ENCODE data around the gene SLC11A2.
A peak's percentile ranks its signal among the peaks of the same experiment; 100 is the strongest.

Gene SLC11A2

DNA sequence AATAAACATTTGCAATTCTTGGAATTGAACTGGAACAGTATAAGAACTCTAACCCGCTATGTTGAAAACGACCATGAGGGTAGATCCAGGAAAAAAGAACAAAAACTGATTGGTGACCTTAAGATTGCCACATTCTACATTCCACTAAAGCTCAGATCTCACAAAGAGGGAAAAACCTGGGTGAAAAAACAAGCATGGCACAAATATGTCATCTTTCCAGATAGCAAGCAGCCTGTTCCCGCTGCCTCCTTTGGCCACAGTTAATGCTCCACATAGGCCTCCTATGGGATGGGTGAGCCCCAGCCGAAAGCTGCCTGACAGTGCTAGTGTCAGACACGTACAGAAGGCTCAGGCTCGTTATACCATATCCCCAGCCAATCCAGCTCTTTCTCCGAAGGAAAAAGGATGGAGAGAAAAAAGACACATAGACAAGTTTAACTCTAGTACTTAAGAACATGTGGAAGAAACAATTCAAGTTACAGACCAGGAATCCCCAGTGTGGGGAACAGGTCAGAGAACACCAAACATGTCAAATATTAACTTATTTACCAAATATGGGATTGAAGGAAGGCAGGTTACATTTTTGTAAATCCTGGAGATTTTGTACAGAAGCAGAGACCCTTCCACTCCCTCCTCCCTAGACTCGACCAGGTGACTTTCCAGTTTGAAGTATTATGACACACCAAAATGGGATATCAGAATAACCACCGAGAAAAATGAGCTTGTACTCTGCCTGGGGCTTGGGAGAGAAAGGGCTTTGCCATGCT lies 36.6 kb upstream of the SLC11A2 start:
- POLR2A ChIA-PET: no interaction called here
- Histone ChIP-seq H3K9me3 (ENCODE audit: control extremely low read depth in 1 of 5, control insufficient read depth in 4 of 5, insufficient read depth in 2 of 5, low read depth in 1 of 5, low read length in 4 of 5) (no peaks in the 10 kb centered on the region), H3K36me3 (ENCODE audit: control insufficient read depth in 4 of 4, insufficient read depth in 4 of 4, low read length in 3 of 4) (peaks cover 28 to 88% (median 61%) of the 10 kb centered on the region in 4 experiments), H3K27ac (ENCODE audit: insufficient read depth in 1 of 2, low read depth in 1 of 2, low read length in 2 of 2, poor library complexity in 1 of 2, severe bottlenecking in 2 of 2) (no peak overlapping the region), H3K27me3 (replicated peaks in 2 of 5; ENCODE audit: control insufficient read depth in 4 of 5, insufficient read depth in 5 of 5, low read length in 4 of 5) (no peaks in the 10 kb centered on the region), H3K4me3 (ENCODE audit: control insufficient read depth in 1 of 7, extremely low read depth in 1 of 7, insufficient read depth in 4 of 7, low read depth in 2 of 7, low read length in 6 of 7) (no peak overlapping the region), H3K4me1 (ENCODE audit: control extremely low read depth in 1 of 4, control insufficient read depth in 4 of 4, insufficient read depth in 4 of 4, low read length in 3 of 4) (no peaks in the 10 kb centered on the region)
- WGBS (ENCODE audit: insufficient coverage): 93% methylated on average over 3 of the region's 9 CpGs
- DNase-seq: no peak
- CTCF ChIA-PET: interaction anchor here (0.9 to 1.0 kb wide), 2 partner anchors 14 to 46 kb away, joined by 3 read pairs; no protein-coding TSS in a partner anchor

DNA sequence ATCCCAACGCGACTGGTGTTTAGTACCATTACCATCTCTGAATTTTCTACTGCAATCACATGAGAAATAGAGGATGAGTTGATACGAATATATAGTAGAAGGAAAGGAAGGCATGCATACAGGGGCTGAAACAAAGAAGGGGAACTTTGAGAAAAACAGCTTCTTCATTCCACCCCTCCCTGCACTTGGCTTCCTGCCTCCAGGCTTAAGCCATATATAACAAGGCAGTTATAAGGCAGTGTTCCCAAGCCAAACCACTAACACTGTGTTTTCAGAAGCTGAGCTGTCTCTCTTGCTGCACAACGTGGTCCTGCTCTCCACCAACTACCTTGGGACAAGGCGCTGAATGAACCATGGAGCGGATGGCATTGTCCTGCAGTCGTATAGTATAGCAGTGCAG lies 32.9 kb upstream of the SLC11A2 start:
- H3K36me3 ChIP-seq (ENCODE audit: control insufficient read depth in 4 of 4, insufficient read depth in 4 of 4, low read length in 3 of 4): peaks cover 25 to 84% (median 53%) of the 10 kb centered on the region in 4 experiments
- no peak for DNase-seq
- WGBS (ENCODE audit: insufficient coverage): 91% methylated on average over 4 of the region's 7 CpGs
- POLR2A ChIA-PET: no interaction called here
- no peak overlapping the region for H3K4me3 ChIP-seq (ENCODE audit: control insufficient read depth in 1 of 7, extremely low read depth in 1 of 7, insufficient read depth in 4 of 7, low read depth in 2 of 7, low read length in 6 of 7)
- CTCF ChIA-PET: no interaction called here
- H3K4me1 ChIP-seq (ENCODE audit: control extremely low read depth in 1 of 4, control insufficient read depth in 4 of 4, insufficient read depth in 4 of 4, low read length in 3 of 4): no peaks in the 10 kb centered on the region
- no peaks in the 10 kb centered on the region for H3K27me3 ChIP-seq (replicated peaks in 2 of 5; ENCODE audit: control insufficient read depth in 4 of 5, insufficient read depth in 5 of 5, low read length in 4 of 5)
- no peak overlapping the region for H3K27ac ChIP-seq (ENCODE audit: insufficient read depth in 1 of 2, low read depth in 1 of 2, low read length in 2 of 2, poor library complexity in 1 of 2, severe bottlenecking in 2 of 2)
- no peaks in the 10 kb centered on the region for H3K9me3 ChIP-seq (ENCODE audit: control extremely low read depth in 1 of 5, control insufficient read depth in 4 of 5, insufficient read depth in 2 of 5, low read depth in 1 of 5, low read length in 4 of 5)

DNA sequence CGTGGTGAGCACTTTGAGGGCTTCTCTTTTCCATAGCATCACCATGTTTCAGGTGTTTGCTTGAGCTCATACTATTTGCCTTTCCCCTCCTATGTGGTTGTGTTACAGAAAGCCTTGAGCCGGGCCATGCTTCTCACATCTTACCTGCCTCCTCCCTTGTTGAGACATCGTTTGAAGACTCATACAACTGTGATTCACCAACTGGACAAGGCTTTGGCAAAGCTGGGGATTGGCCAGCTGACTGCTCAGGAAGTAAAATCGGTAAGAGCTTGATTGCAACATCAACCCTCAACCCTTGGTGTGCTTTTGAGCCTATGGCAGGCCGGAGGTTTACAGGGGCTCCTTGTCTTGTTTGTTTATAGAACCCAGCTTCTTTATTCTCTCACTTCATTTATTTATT lies 30.1 kb upstream of the SLC11A2 start:
- no peaks in the 10 kb centered on the region for H3K9me3 ChIP-seq (ENCODE audit: control extremely low read depth in 1 of 5, control insufficient read depth in 4 of 5, insufficient read depth in 2 of 5, low read depth in 1 of 5, low read length in 4 of 5)
- POLR2A ChIA-PET: no interaction called here
- CTCF ChIA-PET: interaction anchor here (1.4 kb wide), 1 partner anchor 54 kb away, joined by 4 read pairs; no protein-coding TSS in a partner anchor
- no peak for DNase-seq
- H3K4me1 ChIP-seq (ENCODE audit: control extremely low read depth in 1 of 4, control insufficient read depth in 4 of 4, insufficient read depth in 4 of 4, low read length in 3 of 4): peaks cover 0 to 2% (median 0%) of the 10 kb centered on the region in 4 experiments
- no peak overlapping the region for H3K4me3 ChIP-seq (ENCODE audit: control insufficient read depth in 1 of 7, extremely low read depth in 1 of 7, insufficient read depth in 4 of 7, low read depth in 2 of 7, low read length in 6 of 7)
- H3K27ac ChIP-seq (ENCODE audit: insufficient read depth in 1 of 2, low read depth in 1 of 2, low read length in 2 of 2, poor library complexity in 1 of 2, severe bottlenecking in 2 of 2): no peak overlapping the region
- H3K27me3 ChIP-seq (replicated peaks in 2 of 5; ENCODE audit: control insufficient read depth in 4 of 5, insufficient read depth in 5 of 5, low read length in 4 of 5): no peaks in the 10 kb centered on the region
- 92% methylated on average over 4 of the region's 5 CpGs for WGBS (ENCODE audit: insufficient coverage)
- H3K36me3 ChIP-seq (ENCODE audit: control insufficient read depth in 4 of 4, insufficient read depth in 4 of 4, low read length in 3 of 4): peaks cover 22 to 77% (median 50%) of the 10 kb centered on the region in 4 experiments

DNA sequence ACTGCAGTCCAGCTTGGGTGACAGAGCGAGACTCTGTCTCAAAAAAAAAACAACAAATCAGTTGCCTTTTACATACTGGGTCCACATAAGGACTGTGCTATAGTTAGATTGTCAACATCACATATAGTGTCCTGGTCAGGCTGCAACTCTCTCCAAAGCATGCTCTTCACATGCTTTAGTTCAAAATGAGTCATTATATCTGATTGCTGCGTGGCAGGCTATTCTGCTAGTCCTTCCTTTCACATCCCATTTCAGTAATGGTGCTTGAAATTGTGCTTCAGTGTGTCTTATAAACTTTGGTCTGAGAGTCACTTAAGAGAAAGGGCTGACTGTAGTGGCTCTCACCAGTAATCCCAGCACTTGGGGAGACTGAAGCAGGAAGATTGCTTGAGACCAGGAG lies 28.9 kb upstream of the SLC11A2 start:
- Histone ChIP-seq H3K9me3 (ENCODE audit: control extremely low read depth in 1 of 5, control insufficient read depth in 4 of 5, insufficient read depth in 2 of 5, low read depth in 1 of 5, low read length in 4 of 5) (no peaks in the 10 kb centered on the region), H3K27me3 (replicated peaks in 2 of 5; ENCODE audit: control insufficient read depth in 4 of 5, insufficient read depth in 5 of 5, low read length in 4 of 5) (no peaks in the 10 kb centered on the region), H3K4me1 (ENCODE audit: control extremely low read depth in 1 of 4, control insufficient read depth in 4 of 4, insufficient read depth in 4 of 4, low read length in 3 of 4) (peaks cover 0 to 2% (median 0%) of the 10 kb centered on the region in 4 experiments), H3K36me3 (ENCODE audit: control insufficient read depth in 4 of 4, insufficient read depth in 4 of 4, low read length in 3 of 4) (peaks cover 21 to 68% (median 48%) of the 10 kb centered on the region in 4 experiments), H3K27ac (ENCODE audit: insufficient read depth in 1 of 2, low read depth in 1 of 2, low read length in 2 of 2, poor library complexity in 1 of 2, severe bottlenecking in 2 of 2) (no peak overlapping the region), H3K4me3 (ENCODE audit: control insufficient read depth in 1 of 7, extremely low read depth in 1 of 7, insufficient read depth in 4 of 7, low read depth in 2 of 7, low read length in 6 of 7) (no peak overlapping the region)
- CTCF ChIA-PET: interaction anchor here (1.3 kb wide), 1 partner anchor 297 kb away, joined by 3 read pairs; no protein-coding TSS in a partner anchor
- POLR2A ChIA-PET: no interaction called here
- WGBS (ENCODE audit: insufficient coverage): no CpG with 5 or more reads among the region's 2 CpGs
- no peak for DNase-seq

DNA sequence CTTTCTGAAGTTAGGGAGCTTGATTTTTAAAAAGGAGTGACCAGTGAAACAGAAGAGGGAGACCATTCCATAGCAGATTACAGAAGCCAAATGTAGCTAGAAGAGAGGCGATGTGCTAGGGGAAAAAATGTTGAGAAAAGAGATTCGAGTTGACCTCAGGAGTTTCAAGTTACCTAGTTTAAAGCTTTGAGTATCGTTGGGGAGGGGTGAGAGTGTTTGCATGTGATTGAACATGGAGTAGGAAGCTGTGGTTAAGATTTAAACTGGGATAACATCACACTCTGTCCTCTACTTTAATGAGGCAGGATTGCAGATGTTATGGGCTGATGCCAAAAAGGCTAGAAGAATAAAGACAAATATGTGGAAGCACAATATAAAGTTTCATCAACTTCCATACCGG lies 25.6 kb upstream of the SLC11A2 start:
- POLR2A ChIA-PET: interaction anchor here (0.6 to 1.4 kb wide), 3 partner anchors 31 to 410 kb away, joined by 3 to 5 read pairs (median 3); partner anchors contain the start of gene CSRNP2
- peak in 1 of 3 donors; percentile 14 for DNase-seq
- 16% methylated on average over 3 of the region's 4 CpGs for WGBS (ENCODE audit: insufficient coverage)

DNA sequence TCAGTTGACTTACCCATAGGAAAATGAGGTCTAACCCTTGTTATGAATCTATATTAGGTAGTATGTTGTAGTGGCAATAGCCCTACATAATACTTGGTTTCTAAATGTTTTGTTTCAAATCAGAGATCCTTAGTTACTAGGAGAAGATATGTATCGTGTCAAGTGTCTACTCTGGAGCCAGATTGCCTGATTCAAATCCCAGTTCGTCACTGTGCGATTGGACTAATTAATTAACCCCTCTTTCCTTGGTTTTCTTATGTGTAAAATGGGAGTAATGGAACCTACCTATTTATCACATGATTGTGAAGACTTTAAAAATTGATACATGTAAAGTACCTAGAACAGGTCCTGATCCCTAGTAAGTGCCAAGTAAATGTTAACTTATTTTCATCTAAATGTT lies 23.3 kb upstream of the SLC11A2 start:
- no peak for DNase-seq
- H3K27me3 ChIP-seq (replicated peaks in 2 of 5; ENCODE audit: control insufficient read depth in 4 of 5, insufficient read depth in 5 of 5, low read length in 4 of 5): no peaks in the 10 kb centered on the region
- peak overlapping the region in 4 of 7 experiments; percentile 90 to 97 (median 94) for H3K4me3 ChIP-seq (ENCODE audit: control insufficient read depth in 1 of 7, extremely low read depth in 1 of 7, insufficient read depth in 4 of 7, low read depth in 2 of 7, low read length in 6 of 7)
- POLR2A ChIA-PET: no interaction called here
- H3K9me3 ChIP-seq (ENCODE audit: control extremely low read depth in 1 of 5, control insufficient read depth in 4 of 5, insufficient read depth in 2 of 5, low read depth in 1 of 5, low read length in 4 of 5): no peaks in the 10 kb centered on the region
- peaks cover 10 to 26% (median 18%) of the 10 kb centered on the region in 4 experiments for H3K4me1 ChIP-seq (ENCODE audit: control extremely low read depth in 1 of 4, control insufficient read depth in 4 of 4, insufficient read depth in 4 of 4, low read length in 3 of 4)
- H3K27ac ChIP-seq (ENCODE audit: insufficient read depth in 1 of 2, low read depth in 1 of 2, low read length in 2 of 2, poor library complexity in 1 of 2, severe bottlenecking in 2 of 2): peak overlapping the region in 1 of 2 experiments; percentile 7
- no CpG with 5 or more reads among the region's 3 CpGs for WGBS (ENCODE audit: insufficient coverage)
- H3K36me3 ChIP-seq (ENCODE audit: control insufficient read depth in 4 of 4, insufficient read depth in 4 of 4, low read length in 3 of 4): peaks cover 6 to 22% (median 16%) of the 10 kb centered on the region in 4 experiments
- CTCF ChIA-PET: interaction anchor here (0.7 to 1.5 kb wide), 2 partner anchors 21 to 213 kb away, joined by 3 to 6 read pairs; no protein-coding TSS in a partner anchor

More for the DNA sequence above, 25.6 kb upstream of the SLC11A2 start:
- H3K4me1 ChIP-seq (ENCODE audit: control extremely low read depth in 1 of 4, control insufficient read depth in 4 of 4, insufficient read depth in 4 of 4, low read length in 3 of 4): peaks cover 10 to 26% (median 18%) of the 10 kb centered on the region in 4 experiments
- H3K4me3 ChIP-seq (ENCODE audit: control insufficient read depth in 1 of 7, extremely low read depth in 1 of 7, insufficient read depth in 4 of 7, low read depth in 2 of 7, low read length in 6 of 7): no peak overlapping the region
- H3K36me3 ChIP-seq (ENCODE audit: control insufficient read depth in 4 of 4, insufficient read depth in 4 of 4, low read length in 3 of 4): peaks cover 8 to 43% (median 27%) of the 10 kb centered on the region in 4 experiments
- CTCF ChIA-PET: interaction anchor here (1.1 kb wide), 1 partner anchor 42 kb away, joined by 3 read pairs; no protein-coding TSS in a partner anchor
- no peaks in the 10 kb centered on the region for H3K27me3 ChIP-seq (replicated peaks in 2 of 5; ENCODE audit: control insufficient read depth in 4 of 5, insufficient read depth in 5 of 5, low read length in 4 of 5)
- no peaks in the 10 kb centered on the region for H3K9me3 ChIP-seq (ENCODE audit: control extremely low read depth in 1 of 5, control insufficient read depth in 4 of 5, insufficient read depth in 2 of 5, low read depth in 1 of 5, low read length in 4 of 5)
- H3K27ac ChIP-seq (ENCODE audit: insufficient read depth in 1 of 2, low read depth in 1 of 2, low read length in 2 of 2, poor library complexity in 1 of 2, severe bottlenecking in 2 of 2): no peak overlapping the region
